WTC11 (cell line): ENCODE measurements around the gene E2F4. TPM values are rescaled to one million over a fixed set of nuclear protein-coding genes. Genes with fewer than 3 reads are reported as not detected.

ENCODE experiments used
- ATAC-seq: fragments of 200-7000 bp; cut with Tn5 transposase; 2 replicates; pipeline ENCODE4 v1.10.0; 2021; ENCODE audit warnings: mild to moderate bottlenecking, moderate library complexity
- CTCF ChIA-PET: fragments of 300-600 bp; sonication (Branson Sonifier 250); formaldehyde crosslinking; loops from one replicate; lab custom pipeline; 2021; ENCODE audit warnings: antibody characterized with exemption; lab: Charles Lee
- POLR2A ChIA-PET: fragments of 350-600 bp; sonication (Branson Sonifier 250); formaldehyde crosslinking; loops from one replicate; lab custom pipeline; 2021; ENCODE audit warnings: antibody characterized with exemption; lab: Charles Lee
- DNase-seq: peaks from one replicate; pipeline ENCODE4 v3.0.0; 2021; ENCODE audit warnings: low spot score
- H3K27ac Mint-ChIP-seq: 2 replicates; pipeline ENCODE4 v1.8.0; 2021; ENCODE audit warnings: mixed read lengths
- H3K27me3 Mint-ChIP-seq: 2 replicates; pipeline ENCODE4 v1.8.0; 2021; ENCODE audit warnings: low read depth, mild to moderate bottlenecking, moderate library complexity, mixed read lengths
- H3K36me3 Mint-ChIP-seq: 2 replicates; pipeline ENCODE4 v1.8.0; 2021; ENCODE audit warnings: mixed read lengths
- H3K4me1 Mint-ChIP-seq: 2 replicates; pipeline ENCODE4 v1.8.0; 2022; ENCODE audit warnings: mixed read lengths
- H3K4me3 Mint-ChIP-seq: 2 replicates; pipeline ENCODE4 v1.8.0; 2021; ENCODE audit warnings: mild to moderate bottlenecking, moderate library complexity, mixed read lengths
- H3K9me3 Mint-ChIP-seq: 2 replicates; pipeline ENCODE4 v1.8.0; 2021; ENCODE audit warnings: mixed read lengths
- AR ChIP-seq: fragments of 250-450 bp; sonication (Bioruptor Pico); IDR thresholded peaks from 2 replicates; pipeline ENCODE4 v1.9.0; 2021; ENCODE audit warnings: mild to moderate bottlenecking
- ATF6 ChIP-seq: sonication (generic); formaldehyde crosslinking; IDR thresholded peaks from 2 replicates; pipeline ENCODE4 v1.8.1; 2023; ENCODE audit warnings: mild to moderate bottlenecking, missing genetic modification reagents
- CBFB ChIP-seq: sonication (generic); formaldehyde crosslinking; IDR thresholded peaks from 2 replicates; pipeline ENCODE4 v1.8.1; 2022; ENCODE audit warnings: mild to moderate bottlenecking, low read depth, missing genetic modification reagents
- FOXK1 ChIP-seq: sonication (generic); formaldehyde crosslinking; IDR thresholded peaks from 2 replicates; pipeline ENCODE4 v1.8.0; 2022; ENCODE audit warnings: mild to moderate bottlenecking, moderate library complexity, missing genetic modification reagents
- FOXP4 ChIP-seq: sonication (generic); formaldehyde crosslinking; IDR thresholded peaks from 2 replicates; pipeline ENCODE4 v1.8.0; 2022; ENCODE audit warnings: mild to moderate bottlenecking, missing genetic modification reagents
- GTF2I ChIP-seq: fragments of 250-450 bp; sonication (Bioruptor Pico); conservative IDR thresholded peaks from 2 replicates; pipeline ENCODE4 v1.4.0; 2021; ENCODE audit warnings: mild to moderate bottlenecking
- HMGXB4 ChIP-seq: sonication (generic); formaldehyde crosslinking; IDR thresholded peaks from 2 replicates; pipeline ENCODE4 v1.8.1; 2023; ENCODE audit warnings: mild to moderate bottlenecking, moderate library complexity, missing genetic modification reagents
- MAX ChIP-seq: sonication (generic); formaldehyde crosslinking; IDR thresholded peaks from 2 replicates; pipeline ENCODE4 v1.8.0; 2022; ENCODE audit warnings: mild to moderate bottlenecking, missing genetic modification reagents
- NFATC4 ChIP-seq: fragments of 250-450 bp; sonication (Bioruptor Pico); IDR thresholded peaks from 2 replicates; pipeline ENCODE4 v1.9.0; 2021; ENCODE audit warnings: mild to moderate bottlenecking
- OVOL2 ChIP-seq: fragments of 250-450 bp; sonication (Bioruptor Pico); IDR thresholded peaks from 2 replicates; pipeline ENCODE4 v1.9.0; 2021; ENCODE audit warnings: mild to moderate bottlenecking, borderline replicate concordance
- ZNF263 ChIP-seq: sonication (generic); formaldehyde crosslinking; IDR thresholded peaks from 2 replicates; pipeline ENCODE4 v1.8.1; 2022; ENCODE audit warnings: low read depth, mild to moderate bottlenecking, moderate library complexity, missing genetic modification reagents
- ZNF425 ChIP-seq: fragments of 250-450 bp; sonication (Bioruptor Pico); conservative IDR thresholded peaks from 2 replicates; pipeline ENCODE4 v1.9.0; 2021; ENCODE audit warnings: mild to moderate bottlenecking
- ZNF512 ChIP-seq: sonication (generic); formaldehyde crosslinking; IDR thresholded peaks from 2 replicates; pipeline ENCODE4 v1.8.1; 2022; ENCODE audit warnings: missing genetic modification reagents, borderline replicate concordance
- ZNF532 ChIP-seq: fragments of 250-450 bp; sonication (Bioruptor Pico); IDR thresholded peaks from 2 replicates; pipeline ENCODE4 v1.9.0; 2021; ENCODE audit warnings: mild to moderate bottlenecking, borderline replicate concordance
- ZNF671 ChIP-seq: fragments of 250-450 bp; sonication (Bioruptor Pico); IDR thresholded peaks from 2 replicates; pipeline ENCODE4 v1.8.0; 2021; ENCODE audit warnings: mild to moderate bottlenecking
- total RNA-seq: library from RNA; stranded (reverse); gene quantifications from 3 replicates; pipeline ENCODE4 v1.2.3, GENCODE V29; 2021

E2F4 gene
- total RNA-seq, 1 experiment from 2014 or later, result 85.0 TPM

GRCh38 chr16:67226804-67227566, 35.0 kb downstream of the E2F4 start, which contains the start of gene TMEM208 (continued):
- 0 out of 2 replicates have a peak, but pooled peaks have one; percentile 17 for TF ChIP-seq ZNF532 (CRISPR knock-in tag)
- no peak for TF ChIP-seq AR (CRISPR knock-in tag)
- TF ChIP-seq HMGXB4 (CRISPR knock-in tag), result peak; percentile 43; the same call in 1 of the 2 replicates
- TF ChIP-seq ZNF671 (CRISPR knock-in tag), result no peak
- TF ChIP-seq ZNF263 (CRISPR knock-in tag), result no peak
- peak; percentile 47; the same call in 1 of the 2 replicates for TF ChIP-seq NFATC4 (CRISPR knock-in tag)
- no peak for TF ChIP-seq ATF6 (CRISPR knock-in tag)
- TF ChIP-seq FOXK1 (CRISPR knock-in tag), result peak; percentile 94
- TF ChIP-seq FOXP4, result no peak
- TF ChIP-seq CBFB, result 0 out of 2 replicates have a peak, but pooled peaks have one; percentile 39
- TF ChIP-seq GTF2I, result no peak
- TF ChIP-seq, all 79 proteins: peak for 19

- POLR2A ChIA-PET, result interaction anchor here (1.0 to 2.1 kb wide), 7 partner anchors 9 to 38 kb away, joined by 3 to 25 read pairs (median 5); partner anchors contain the start of genes ELMO3, EXOC3L1 and FHOD1
- H3K27ac Mint-ChIP-seq, result peak overlapping the region; percentile 98
- H3K27me3 Mint-ChIP-seq, result peaks cover 28% of the 10 kb centered on the region
- H3K4me1 Mint-ChIP-seq, result peaks cover 15% of the 10 kb centered on the region
- H3K36me3 Mint-ChIP-seq, result peaks cover 26% of the 10 kb centered on the region
- peak overlapping the region; percentile 97 for H3K4me3 Mint-ChIP-seq
- DNase-seq (no peak), ATAC-seq (no peak)
- H3K9me3 Mint-ChIP-seq, result no peaks in the 10 kb centered on the region
- CTCF ChIA-PET, result interaction anchor here (1.0 to 2.8 kb wide), 15 partner anchors 9 to 266 kb away, joined by 3 to 41 read pairs (median 6); partner anchors contain the start of genes CES3, E2F4, ELMO3 and FHOD1
- TF ChIP-seq ZNF512 (CRISPR knock-in tag) (no peak), ZNF425 (no peak), OVOL2 (CRISPR knock-in tag) (no peak), CBFB (no peak), MAX (CRISPR knock-in tag) (no peak; the same call in 1 of the 2 replicates)
Observed at GRCh38 chr16:67227567-67227921, 35.6 kb downstream of the E2F4 start.
